Ovary (tissue), 3 donors: Measurements from ENCODE around the gene HAX1.

Experiments
- CTCF ChIP-seq, 3 donors: fragments of 450-650 bp in 2 of 3; fragments of 200-600 bp in 1 of 3; IDR thresholded peaks; one replicate each; pipeline versions ENCODE4 v1.5.1 to v1.8.0; 2016 to 2022; ENCODE audit warnings: antibody characterized with exemption in 3 of 3, mild to moderate bottlenecking in 1 of 3
- EP300 ChIP-seq: sonication (generic); formaldehyde crosslinking; IDR thresholded peaks from one replicate; pipeline ENCODE4 v1.6.1; 2017; ENCODE audit warnings: antibody characterized with exemption
- donor health status: DM: no; HTN: no; CAD: no.

GRCh38 chr1:154241703-154242351, 30.6 kb upstream of the HAX1 start:
- TF ChIP-seq EP300 (no peak), CTCF (IDR thresholded peaks at IDR 0.05) (no peak)
